Calu3 (cell line): ENCODE results near the gene CAP2. TPM values are rescaled to one million over a fixed set of nuclear protein-coding genes. Genes with fewer than 3 reads are reported as not detected.

ENCODE experiments used
- BruUV-seq: library from RNA; stranded (reverse); fragments of 400-500 nt; replicated peaks from 2 replicates; lab custom pipeline; 2021; lab: Mats Ljungman, UMichigan
- CTCF ChIA-PET: fragments of 300-600 bp; sonication (Branson Sonifier 250); formaldehyde crosslinking; loops from one replicate; lab custom pipeline; 2022; ENCODE audit warnings: antibody characterized with exemption; lab: Charles Lee
- DNase-seq: peaks from one replicate; pipeline ENCODE4 v3.0.0; 2022
- H3K27ac Mint-ChIP-seq: one replicate; pipeline ENCODE4 v1.8.0; 2022; ENCODE audit warnings: mixed read lengths; ENCODE audit not compliant: unreplicated experiment
- H3K27me3 Mint-ChIP-seq: one replicate; pipeline ENCODE4 v1.8.0; 2022; ENCODE audit warnings: mixed read lengths; ENCODE audit not compliant: unreplicated experiment
- H3K36me3 Mint-ChIP-seq: one replicate; pipeline ENCODE4 v1.8.0; 2022; ENCODE audit warnings: mild to moderate bottlenecking, moderate library complexity, mixed read lengths; ENCODE audit not compliant: insufficient read depth, unreplicated experiment
- H3K4me1 Mint-ChIP-seq: one replicate; pipeline ENCODE4 v1.8.0; 2022; ENCODE audit warnings: mild to moderate bottlenecking, low read depth, mixed read lengths; ENCODE audit not compliant: unreplicated experiment
- H3K4me3 Mint-ChIP-seq: one replicate; pipeline ENCODE4 v1.8.0; 2022; ENCODE audit warnings: mild to moderate bottlenecking, low read depth, moderate library complexity, mixed read lengths; ENCODE audit not compliant: unreplicated experiment
- H3K9me3 Mint-ChIP-seq: one replicate; pipeline ENCODE4 v1.8.0; 2022; ENCODE audit warnings: low read depth, mixed read lengths; ENCODE audit not compliant: unreplicated experiment
- CTCF ChIP-seq: fragments of 200-600 bp; IDR thresholded peaks from one replicate; pipeline ENCODE4 v1.8.0; 2022; ENCODE audit warnings: antibody characterized with exemption; ENCODE audit not compliant: unreplicated experiment
- intact Hi-C: fragments of 100-400 bp; cut with micrococcal nuclease; formaldehyde crosslinking; loops from one replicate; pipeline ENCODE4 v1.10.0; 2022; ENCODE audit not compliant: unreplicated experiment
- total RNA-seq: library from RNA; stranded (reverse); gene quantifications from 2 replicates; pipeline ENCODE4 v1.2.3, GENCODE V29; 2022

The CAP2 gene
- total RNA-seq, 1 experiment from 2014 or later, result 15.7 TPM

DNA sequence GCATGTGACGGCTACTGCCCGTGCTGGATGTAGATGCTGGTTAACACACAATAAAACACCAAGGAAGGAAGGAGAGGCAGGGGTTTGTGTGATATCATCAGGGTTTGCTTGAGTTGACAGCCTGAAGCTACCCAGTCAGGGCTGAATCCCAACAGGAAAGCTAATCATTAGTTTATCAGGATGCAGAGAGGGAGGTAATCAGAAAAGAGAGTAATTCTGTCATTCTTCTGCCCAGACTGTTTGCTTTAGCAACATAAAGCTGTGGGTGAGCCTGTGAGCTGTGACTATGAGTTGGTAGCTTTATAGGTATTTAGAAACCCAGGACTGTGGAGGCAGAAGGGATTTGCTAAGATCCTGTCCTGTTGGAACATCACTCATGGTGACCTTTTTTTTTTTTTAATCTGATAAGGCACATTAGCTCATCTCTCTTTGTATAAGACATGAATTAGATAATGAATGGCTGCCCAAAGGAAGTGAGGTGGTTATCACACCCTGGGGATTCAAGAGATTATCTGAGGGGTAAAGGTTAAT, 79.3 kb downstream of the CAP2 start:
- intact Hi-C loops, result no loop called here
- no peak for DNase-seq
- CTCF ChIA-PET, result interaction anchor here (0.7 kb wide), 1 partner anchor 415 kb away, joined by 4 read pairs; no protein-coding TSS in a partner anchor
- no peaks in the 10 kb centered on the region for H3K27me3 Mint-ChIP-seq
- no peak for TF ChIP-seq CTCF
- BruUV-seq, result no TSS peak
- peaks cover 7% of the 10 kb centered on the region for H3K4me1 Mint-ChIP-seq
- H3K9me3 Mint-ChIP-seq, result no peaks in the 10 kb centered on the region
- no peak overlapping the region for H3K4me3 Mint-ChIP-seq
- H3K36me3 Mint-ChIP-seq, result no peaks in the 10 kb centered on the region
- no peak overlapping the region for H3K27ac Mint-ChIP-seq

DNA sequence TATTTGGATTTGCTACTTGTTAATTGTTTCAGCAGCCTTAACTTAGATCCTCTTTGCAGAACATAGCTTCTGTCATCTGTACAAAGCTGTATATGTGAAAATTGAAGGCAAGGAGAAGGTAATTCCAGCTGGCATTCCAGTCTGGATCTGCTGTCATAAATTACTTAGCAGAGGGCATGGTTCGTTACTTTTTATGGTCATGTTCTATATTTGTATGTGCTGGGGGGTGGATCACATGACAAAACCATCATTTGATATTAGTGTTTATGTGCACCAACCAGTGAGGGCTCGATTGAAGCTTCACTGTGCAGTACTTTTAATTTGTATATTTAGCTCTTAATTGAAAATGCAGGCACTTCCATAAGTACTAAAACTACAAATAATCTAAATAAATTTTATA, 80.2 kb downstream of the CAP2 start:
- intact Hi-C loops, result no loop called here
- peaks cover 7% of the 10 kb centered on the region for H3K4me1 Mint-ChIP-seq

DNA sequence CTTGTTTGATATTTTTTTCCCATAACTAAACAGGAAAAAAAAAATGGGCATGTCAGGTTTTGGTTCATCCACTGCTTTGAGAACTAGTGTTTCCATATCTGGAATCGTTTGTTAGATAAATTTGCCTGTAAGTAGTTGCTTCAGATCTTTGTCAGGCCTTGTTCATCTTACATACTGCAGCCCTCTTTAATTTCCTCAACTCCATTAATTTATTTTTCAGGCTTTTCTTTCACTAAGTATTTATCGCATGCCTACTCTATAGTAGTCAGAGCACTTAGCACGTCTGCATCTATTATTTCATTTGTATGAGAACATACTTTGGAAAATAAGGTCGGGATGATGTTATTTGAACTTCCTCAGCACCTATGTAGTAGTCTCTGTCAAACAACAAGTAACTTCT, 80.9 kb downstream of the CAP2 start:
- no peaks in the 10 kb centered on the region for H3K36me3 Mint-ChIP-seq
- no peak for DNase-seq
- TF ChIP-seq CTCF, result no peak
- H3K27ac Mint-ChIP-seq, result no peak overlapping the region
- no peaks in the 10 kb centered on the region for H3K27me3 Mint-ChIP-seq
- no peaks in the 10 kb centered on the region for H3K9me3 Mint-ChIP-seq
- peaks cover 7% of the 10 kb centered on the region for H3K4me1 Mint-ChIP-seq
- no TSS peak for BruUV-seq
- intact Hi-C loops, result no loop called here
- CTCF ChIA-PET, result no interaction called here
- H3K4me3 Mint-ChIP-seq, result no peak overlapping the region

More for the DNA sequence above, 80.2 kb downstream of the CAP2 start:
- no TSS peak for BruUV-seq
- no peak overlapping the region for H3K4me3 Mint-ChIP-seq
- H3K27me3 Mint-ChIP-seq, result no peaks in the 10 kb centered on the region
- no peak overlapping the region for H3K27ac Mint-ChIP-seq
- DNase-seq, result no peak
- no peaks in the 10 kb centered on the region for H3K9me3 Mint-ChIP-seq
- H3K36me3 Mint-ChIP-seq, result no peaks in the 10 kb centered on the region
- CTCF ChIA-PET, result interaction anchor here (0.7 kb wide), 1 partner anchor 415 kb away, joined by 4 read pairs; no protein-coding TSS in a partner anchor
- no peak for TF ChIP-seq CTCF

DNA sequence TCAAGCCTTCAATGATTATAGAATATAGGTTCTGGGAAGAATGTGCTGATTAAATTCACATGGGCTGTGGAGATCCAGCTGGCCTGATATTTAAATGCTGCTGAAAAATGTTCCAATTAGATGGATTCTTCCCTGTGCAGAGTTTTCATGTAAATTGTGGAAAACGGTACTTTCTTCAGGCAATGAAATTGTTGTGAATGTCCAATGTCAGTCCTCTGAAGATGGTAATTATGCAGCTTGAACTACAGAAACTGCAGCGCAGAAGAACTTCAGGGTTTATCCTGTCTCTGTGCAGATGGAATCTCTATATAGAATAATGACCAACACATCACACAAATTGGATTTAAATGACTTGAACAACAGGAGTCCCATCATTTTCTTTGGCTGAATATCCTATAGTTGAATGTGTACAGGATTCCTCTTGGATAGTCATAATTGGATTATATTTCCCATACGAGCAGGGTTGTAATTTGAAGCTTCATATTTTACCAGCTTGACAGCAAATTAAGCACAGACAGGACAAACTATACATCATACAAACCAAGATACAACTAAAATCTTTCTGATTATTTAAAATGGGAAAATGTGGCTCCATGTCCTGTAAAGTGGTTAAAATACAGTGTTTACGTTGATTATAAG, 82.3 kb downstream of the CAP2 start:
- H3K9me3 Mint-ChIP-seq, result no peaks in the 10 kb centered on the region
- no peak for DNase-seq
- H3K4me1 Mint-ChIP-seq, result peaks cover 7% of the 10 kb centered on the region
- no TSS peak for BruUV-seq
- H3K36me3 Mint-ChIP-seq, result no peaks in the 10 kb centered on the region
- no peak for TF ChIP-seq CTCF
- H3K27me3 Mint-ChIP-seq, result no peaks in the 10 kb centered on the region
- H3K27ac Mint-ChIP-seq, result no peak overlapping the region
- CTCF ChIA-PET, result no interaction called here
- no peak overlapping the region for H3K4me3 Mint-ChIP-seq
- intact Hi-C loops, result no loop called here
